Stimulated activated naive CD8-positive, alpha-beta T cell treated with anti-CD3 and anti-CD28 coated beads, Interleukin-15, Interleukin-2, amounts not matched to agents 100 ng/mL and 50 ng/mL, for 24 hours (primary cell): Measurements from ENCODE around the gene OR14C36.

Experiments used
- H3K27ac Mint-ChIP-seq: one replicate; pipeline ENCODE4 v1.8.0; 2021; ENCODE audit warnings: mild to moderate bottlenecking, mixed read lengths
- H3K27me3 Mint-ChIP-seq: one replicate; pipeline ENCODE4 v1.8.0; 2021; ENCODE audit warnings: mixed read lengths
- H3K36me3 Mint-ChIP-seq: one replicate; pipeline ENCODE4 v1.8.0; 2021; ENCODE audit warnings: low read depth, mixed read lengths
- H3K4me1 Mint-ChIP-seq: one replicate; pipeline ENCODE4 v1.8.0; 2021; ENCODE audit warnings: low read depth, mixed read lengths
- H3K4me3 Mint-ChIP-seq: one replicate; pipeline ENCODE4 v1.8.0; 2021; ENCODE audit warnings: mild to moderate bottlenecking, mixed read lengths
- H3K9me3 Mint-ChIP-seq: one replicate; pipeline ENCODE4 v1.8.0; 2021; ENCODE audit warnings: mixed read lengths

Gene OR14C36

GRCh38 chr1:248380854-248381253 lies 32.3 kb downstream of the OR14C36 start:
- Mint-ChIP-seq H3K4me1 (no peaks in the 10 kb centered on the region), H3K36me3 (no peaks in the 10 kb centered on the region), H3K27ac (no peak overlapping the region), H3K4me3 (no peak overlapping the region), H3K9me3 (no peaks in the 10 kb centered on the region), H3K27me3 (no peaks in the 10 kb centered on the region)

GRCh38 chr1:248388426-248388825 lies 39.9 kb downstream of the OR14C36 start:
- H3K36me3 Mint-ChIP-seq, result no peaks in the 10 kb centered on the region
- no peaks in the 10 kb centered on the region for H3K9me3 Mint-ChIP-seq
- H3K4me1 Mint-ChIP-seq, result no peaks in the 10 kb centered on the region
- no peak overlapping the region for H3K4me3 Mint-ChIP-seq
- H3K27ac Mint-ChIP-seq, result no peak overlapping the region
- peaks cover 12% of the 10 kb centered on the region for H3K27me3 Mint-ChIP-seq

- no peak overlapping the region for H3K4me3 Mint-ChIP-seq
- H3K9me3 Mint-ChIP-seq, result no peaks in the 10 kb centered on the region
- H3K4me1 Mint-ChIP-seq, result no peaks in the 10 kb centered on the region
- no peaks in the 10 kb centered on the region for H3K36me3 Mint-ChIP-seq
- H3K27ac Mint-ChIP-seq, result no peak overlapping the region
- peaks cover 16% of the 10 kb centered on the region for H3K27me3 Mint-ChIP-seq
Observed at GRCh38 chr1:248393050-248393449, 44.5 kb downstream of the OR14C36 start.
